HUDEP-2 (cell line): ENCODE data around the gene AARS2.

ENCODE experiments used
- DNase-seq, 76 experiments: peaks; one replicate each; lab custom pipeline; 2025; ENCODE audit not compliant: unreplicated experiment in 76 of 76; lab: John Stamatoyannopoulos, UW

Gene AARS2

GRCh38 chr6:44251576-44252524 lies 61.3 kb downstream of the AARS2 start:
- DNase-seq, result no peak

DNA sequence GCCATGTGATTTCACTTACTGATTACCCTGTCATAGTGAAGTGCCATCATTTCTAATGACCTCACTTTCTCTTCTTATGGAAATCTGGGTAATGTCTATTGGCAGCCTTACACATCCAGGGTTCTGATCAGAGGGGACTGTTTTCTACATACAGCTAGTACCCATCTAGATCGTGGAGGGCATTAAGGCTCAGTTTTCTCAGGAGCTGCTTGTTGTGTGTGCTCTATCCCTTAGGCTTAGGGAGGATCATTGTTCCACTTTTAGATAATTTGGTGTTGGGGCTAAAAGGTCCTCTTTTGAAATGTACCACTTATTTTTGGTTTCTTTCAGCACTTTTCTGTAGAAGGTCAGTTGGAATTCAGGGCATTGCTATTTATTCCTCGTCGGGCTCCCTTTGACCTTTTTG lies 62.4 kb downstream of the AARS2 start:
- no peak for DNase-seq

- no peak for DNase-seq
Measured at GRCh38 chr6:44250067-44250717, 63.0 kb downstream of the AARS2 start.
